AG09319 (cell line): ENCODE results near the gene EDIL3.

ENCODE experiments used
- DNase-seq: peaks from one replicate; pipeline ENCODE4 v3.0.0-alpha.2; 2010; ENCODE audit warnings: low read depth; ENCODE audit errors: extremely low read depth
- CTCF ChIP-seq: IDR thresholded peaks from 2 replicates; pipeline ENCODE4 v1.5.1; 2011; ENCODE audit warnings: low read depth, mild to moderate bottlenecking, inconsistent platforms, low read length, moderate library complexity

Gene EDIL3

GRCh38 chr5:83891261-83891660 lies 493.4 kb downstream of the EDIL3 start:
- no peak for TF ChIP-seq CTCF
- DNase-seq = no peak
